Suprapubic skin (tissue), 4 donors: ENCODE measurements around the gene CALM3.

Experiments
- POLR2A ChIP-seq, 2 donors: fragments of 450-650 bp; IDR thresholded peaks; one replicate each; pipeline ENCODE4 v1.6.1; 2017; ENCODE audit warnings: antibody characterized with exemption in 2 of 2, mild to moderate bottlenecking in 2 of 2, moderate library complexity in 2 of 2
- POLR2AphosphoS5 ChIP-seq, 3 donors: sonication (generic); formaldehyde crosslinking; IDR thresholded peaks; one replicate each; pipeline ENCODE4 v1.6.1; 2017; ENCODE audit warnings: antibody characterized with exemption in 3 of 3
- TF ChIP-seq, protein P1 (sequence below), 2 donors: fragments of 200-600 bp in 1 of 2; fragments of 450-650 bp in 1 of 2; sonication (generic) in 1 of 2; IDR thresholded peaks; one replicate each; pipeline ENCODE4 v1.5.1; 2016 to 2019; ENCODE audit warnings: antibody characterized with exemption in 2 of 2, mild to moderate bottlenecking in 1 of 2, moderate library complexity in 1 of 2

DNA sequence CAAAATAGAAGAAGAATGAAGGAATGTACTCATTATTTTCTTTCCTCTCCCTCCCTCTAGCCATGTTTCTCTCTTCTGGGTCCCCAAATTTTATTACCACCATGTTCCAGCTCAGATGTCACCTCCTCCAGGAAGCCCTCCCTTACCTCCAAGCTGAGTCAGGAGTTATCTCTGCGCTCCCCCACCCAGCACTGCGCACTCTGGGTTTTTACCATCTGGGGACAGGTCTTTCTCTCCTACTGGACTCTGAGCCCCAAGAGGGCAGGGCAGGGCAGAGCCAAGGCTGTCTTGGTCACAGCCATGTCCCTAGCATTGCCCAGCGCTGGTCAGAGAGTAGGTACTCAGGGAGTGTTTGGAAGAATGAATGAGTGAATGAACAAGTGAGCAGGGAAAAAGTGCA is 32.0 kb downstream of the CALM3 start:
- TF ChIP-seq POLR2A (IDR thresholded peaks at IDR 0.05) (no peak), POLR2AphosphoS5 (IDR thresholded peaks at IDR 0.05) (no peak)
- TF ChIP-seq, protein P1, sequence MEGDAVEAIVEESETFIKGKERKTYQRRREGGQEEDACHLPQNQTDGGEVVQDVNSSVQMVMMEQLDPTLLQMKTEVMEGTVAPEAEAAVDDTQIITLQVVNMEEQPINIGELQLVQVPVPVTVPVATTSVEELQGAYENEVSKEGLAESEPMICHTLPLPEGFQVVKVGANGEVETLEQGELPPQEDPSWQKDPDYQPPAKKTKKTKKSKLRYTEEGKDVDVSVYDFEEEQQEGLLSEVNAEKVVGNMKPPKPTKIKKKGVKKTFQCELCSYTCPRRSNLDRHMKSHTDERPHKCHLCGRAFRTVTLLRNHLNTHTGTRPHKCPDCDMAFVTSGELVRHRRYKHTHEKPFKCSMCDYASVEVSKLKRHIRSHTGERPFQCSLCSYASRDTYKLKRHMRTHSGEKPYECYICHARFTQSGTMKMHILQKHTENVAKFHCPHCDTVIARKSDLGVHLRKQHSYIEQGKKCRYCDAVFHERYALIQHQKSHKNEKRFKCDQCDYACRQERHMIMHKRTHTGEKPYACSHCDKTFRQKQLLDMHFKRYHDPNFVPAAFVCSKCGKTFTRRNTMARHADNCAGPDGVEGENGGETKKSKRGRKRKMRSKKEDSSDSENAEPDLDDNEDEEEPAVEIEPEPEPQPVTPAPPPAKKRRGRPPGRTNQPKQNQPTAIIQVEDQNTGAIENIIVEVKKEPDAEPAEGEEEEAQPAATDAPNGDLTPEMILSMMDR (IDR thresholded peaks at IDR 0.05): no peak
